Peyer's patch (tissue), 4 donors: Measurements from ENCODE around the gene AMPD3.

Source experiments
- POLR2A ChIP-seq, 2 donors: fragments of 450-650 bp; IDR thresholded peaks; one replicate each; pipeline ENCODE4 v1.5.1; 2017; ENCODE audit warnings: antibody characterized with exemption in 2 of 2, mild to moderate bottlenecking in 2 of 2, moderate library complexity in 2 of 2
- TF ChIP-seq, protein P1 (sequence below), 6 experiments: fragments of 450-650 bp in 4 of 6; fragments of 200-600 bp in 2 of 6; sonication (generic) in 1 of 6; IDR thresholded peaks; one replicate each; pipeline ENCODE4 v1.5.1; 2017 to 2019; ENCODE audit warnings: antibody characterized with exemption in 6 of 6, mild to moderate bottlenecking in 3 of 6, moderate library complexity in 1 of 6

DNA sequence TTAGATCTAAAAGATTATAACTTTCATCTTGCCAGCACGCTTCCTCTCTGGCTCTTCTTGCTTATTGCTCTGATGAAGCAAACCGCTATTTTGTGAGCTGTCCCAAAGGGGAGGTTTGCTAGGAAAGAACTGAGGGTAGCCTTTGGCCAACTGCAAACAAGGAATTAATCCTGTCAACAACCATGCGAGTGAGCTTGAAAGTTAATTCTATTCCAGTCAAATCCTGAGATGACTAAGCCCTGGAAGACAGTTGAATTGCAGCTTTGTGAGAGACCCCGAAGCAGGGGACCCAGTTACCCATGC, 96.2 kb downstream of the AMPD3 start:
- TF ChIP-seq POLR2A (IDR thresholded peaks at IDR 0.05) = no peak
- TF ChIP-seq, protein P1, sequence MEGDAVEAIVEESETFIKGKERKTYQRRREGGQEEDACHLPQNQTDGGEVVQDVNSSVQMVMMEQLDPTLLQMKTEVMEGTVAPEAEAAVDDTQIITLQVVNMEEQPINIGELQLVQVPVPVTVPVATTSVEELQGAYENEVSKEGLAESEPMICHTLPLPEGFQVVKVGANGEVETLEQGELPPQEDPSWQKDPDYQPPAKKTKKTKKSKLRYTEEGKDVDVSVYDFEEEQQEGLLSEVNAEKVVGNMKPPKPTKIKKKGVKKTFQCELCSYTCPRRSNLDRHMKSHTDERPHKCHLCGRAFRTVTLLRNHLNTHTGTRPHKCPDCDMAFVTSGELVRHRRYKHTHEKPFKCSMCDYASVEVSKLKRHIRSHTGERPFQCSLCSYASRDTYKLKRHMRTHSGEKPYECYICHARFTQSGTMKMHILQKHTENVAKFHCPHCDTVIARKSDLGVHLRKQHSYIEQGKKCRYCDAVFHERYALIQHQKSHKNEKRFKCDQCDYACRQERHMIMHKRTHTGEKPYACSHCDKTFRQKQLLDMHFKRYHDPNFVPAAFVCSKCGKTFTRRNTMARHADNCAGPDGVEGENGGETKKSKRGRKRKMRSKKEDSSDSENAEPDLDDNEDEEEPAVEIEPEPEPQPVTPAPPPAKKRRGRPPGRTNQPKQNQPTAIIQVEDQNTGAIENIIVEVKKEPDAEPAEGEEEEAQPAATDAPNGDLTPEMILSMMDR (IDR thresholded peaks at IDR 0.05) = no peak
